ENCODE data around the gene GMDS. TPM values are rescaled to one million over a fixed set of nuclear protein-coding genes. Genes with fewer than 3 reads are reported as not detected.
A peak's percentile ranks its signal among the peaks of the same experiment; 100 is the strongest.

The GMDS gene
- total RNA-seq, 1 donor from 2014 or later: 27.0 TPM

DNA sequence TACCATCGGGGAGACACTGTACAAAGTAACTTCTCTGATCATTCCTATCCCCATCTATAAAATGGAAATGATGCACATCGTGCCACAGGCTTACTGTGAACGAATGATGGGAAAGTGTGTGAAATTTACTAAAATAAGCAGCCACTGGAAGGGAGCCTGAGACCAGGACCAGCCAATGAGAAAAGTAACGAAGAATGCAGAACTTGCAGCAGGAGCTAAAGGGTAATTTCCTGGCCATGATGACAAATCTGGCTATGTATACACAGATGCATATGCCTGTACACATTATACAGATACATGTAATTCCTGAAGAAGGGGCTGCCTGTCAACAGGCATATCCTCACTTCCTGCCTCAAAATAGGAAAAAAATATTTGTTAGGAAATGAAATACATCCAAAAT lies 47.4 kb downstream of the GMDS start:
- TF ChIP-seq, protein P1, sequence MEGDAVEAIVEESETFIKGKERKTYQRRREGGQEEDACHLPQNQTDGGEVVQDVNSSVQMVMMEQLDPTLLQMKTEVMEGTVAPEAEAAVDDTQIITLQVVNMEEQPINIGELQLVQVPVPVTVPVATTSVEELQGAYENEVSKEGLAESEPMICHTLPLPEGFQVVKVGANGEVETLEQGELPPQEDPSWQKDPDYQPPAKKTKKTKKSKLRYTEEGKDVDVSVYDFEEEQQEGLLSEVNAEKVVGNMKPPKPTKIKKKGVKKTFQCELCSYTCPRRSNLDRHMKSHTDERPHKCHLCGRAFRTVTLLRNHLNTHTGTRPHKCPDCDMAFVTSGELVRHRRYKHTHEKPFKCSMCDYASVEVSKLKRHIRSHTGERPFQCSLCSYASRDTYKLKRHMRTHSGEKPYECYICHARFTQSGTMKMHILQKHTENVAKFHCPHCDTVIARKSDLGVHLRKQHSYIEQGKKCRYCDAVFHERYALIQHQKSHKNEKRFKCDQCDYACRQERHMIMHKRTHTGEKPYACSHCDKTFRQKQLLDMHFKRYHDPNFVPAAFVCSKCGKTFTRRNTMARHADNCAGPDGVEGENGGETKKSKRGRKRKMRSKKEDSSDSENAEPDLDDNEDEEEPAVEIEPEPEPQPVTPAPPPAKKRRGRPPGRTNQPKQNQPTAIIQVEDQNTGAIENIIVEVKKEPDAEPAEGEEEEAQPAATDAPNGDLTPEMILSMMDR (IDR thresholded peaks at IDR 0.05; ENCODE audit: insufficient read depth, low read length, poor library complexity, severe bottlenecking): no peak
- H3K27me3 ChIP-seq (ENCODE audit: control insufficient read depth, insufficient read depth, low read length): no peaks in the 10 kb centered on the region
- DNase-seq (ENCODE audit: low read depth): no peak
- no peaks in the 10 kb centered on the region for H3K36me3 ChIP-seq (ENCODE audit: control insufficient read depth, insufficient read depth, low read length)
- H3K4me3 ChIP-seq (ENCODE audit: low read depth, low read length): no peak overlapping the region

DNA sequence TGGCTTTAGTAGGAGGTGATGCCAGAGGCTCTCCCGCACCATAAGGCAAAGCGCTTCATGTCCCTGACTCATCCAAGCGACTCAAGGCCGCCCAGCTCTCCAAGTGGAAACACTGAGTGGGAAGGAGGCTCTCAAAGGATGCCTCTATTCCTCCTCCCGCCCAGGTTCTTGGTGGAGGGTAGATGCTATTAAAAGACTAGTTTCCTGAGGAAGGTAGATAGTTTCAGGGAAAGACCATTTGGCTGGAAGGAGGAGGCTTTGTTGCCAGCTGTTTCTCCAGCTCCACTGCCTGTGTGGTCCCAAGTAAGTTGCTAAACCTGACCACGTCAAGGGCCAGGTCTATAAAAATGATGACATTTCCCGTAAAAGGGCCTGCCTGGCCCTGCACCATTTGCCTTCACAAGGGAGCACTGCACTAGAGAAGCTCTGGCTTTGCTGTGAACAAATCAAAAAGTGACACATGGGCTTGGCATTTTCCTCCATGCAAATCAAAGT lies 48.2 kb downstream of the GMDS start:
- no peak for DNase-seq (ENCODE audit: low read depth)
- Histone ChIP-seq H3K27me3 (ENCODE audit: control insufficient read depth, insufficient read depth, low read length) (no peaks in the 10 kb centered on the region), H3K36me3 (ENCODE audit: control insufficient read depth, insufficient read depth, low read length) (no peaks in the 10 kb centered on the region), H3K4me3 (ENCODE audit: low read depth, low read length) (no peak overlapping the region)
- TF ChIP-seq, protein P1 (IDR thresholded peaks at IDR 0.05; ENCODE audit: insufficient read depth, low read length, poor library complexity, severe bottlenecking): no peak

DNA sequence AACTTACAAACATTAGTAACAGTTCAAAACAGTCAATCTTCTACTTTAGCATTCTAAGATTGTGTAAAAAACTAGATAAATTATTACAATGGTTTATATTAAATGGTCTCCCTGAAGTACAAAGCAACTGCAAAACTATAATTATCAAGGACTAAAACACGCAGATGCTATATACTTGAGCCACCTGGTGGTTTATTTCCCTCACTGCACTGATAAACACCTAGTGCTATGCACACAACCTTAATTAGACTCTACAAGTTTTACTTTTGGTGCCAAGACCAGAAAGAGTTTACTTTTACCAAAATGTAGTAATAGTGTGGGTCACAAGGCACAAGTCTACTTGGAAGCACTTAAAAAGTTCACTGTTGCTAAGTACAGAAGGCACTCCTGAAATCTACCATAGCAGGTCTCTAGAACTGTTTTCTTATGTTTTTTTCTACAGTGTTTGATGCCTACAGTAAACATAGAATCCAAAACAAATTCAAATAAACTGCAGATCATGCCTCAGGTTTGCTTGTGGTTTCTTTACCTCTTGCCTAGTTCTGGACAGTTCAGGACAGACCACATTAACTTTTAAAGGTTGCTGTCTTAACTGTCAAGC lies 49.2 kb downstream of the GMDS start:
- no peak overlapping the region for H3K4me3 ChIP-seq (ENCODE audit: low read depth, low read length)
- no peak for DNase-seq (ENCODE audit: low read depth)
- TF ChIP-seq, protein P1 (IDR thresholded peaks at IDR 0.05; ENCODE audit: insufficient read depth, low read length, poor library complexity, severe bottlenecking): peak; percentile 70
- H3K36me3 ChIP-seq (ENCODE audit: control insufficient read depth, insufficient read depth, low read length): no peaks in the 10 kb centered on the region
- H3K27me3 ChIP-seq (ENCODE audit: control insufficient read depth, insufficient read depth, low read length): no peaks in the 10 kb centered on the region

DNA sequence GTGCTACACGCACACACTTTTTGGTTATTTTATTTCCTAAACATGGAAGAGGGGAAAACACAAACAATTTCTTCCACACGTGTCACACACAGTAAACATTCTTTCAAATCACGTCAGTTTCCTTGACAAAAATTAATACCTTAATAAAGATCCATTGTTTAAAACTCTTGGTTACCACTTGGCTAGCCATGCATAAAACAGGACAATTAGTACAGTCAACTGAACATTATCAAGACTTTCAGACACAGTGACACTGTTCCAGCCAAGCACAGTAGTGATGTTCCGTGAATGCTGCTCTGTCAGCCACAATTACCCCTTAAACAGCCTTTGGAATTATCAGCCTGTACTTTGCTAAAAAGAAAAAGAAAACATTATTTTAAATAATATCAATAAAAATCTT lies 50.8 kb downstream of the GMDS start:
- TF ChIP-seq, protein P1 (IDR thresholded peaks at IDR 0.05; ENCODE audit: insufficient read depth, low read length, poor library complexity, severe bottlenecking): no peak
- H3K4me3 ChIP-seq (ENCODE audit: low read depth, low read length): no peak overlapping the region
- no peaks in the 10 kb centered on the region for H3K36me3 ChIP-seq (ENCODE audit: control insufficient read depth, insufficient read depth, low read length)
- DNase-seq (ENCODE audit: low read depth): no peak
- no peaks in the 10 kb centered on the region for H3K27me3 ChIP-seq (ENCODE audit: control insufficient read depth, insufficient read depth, low read length)

DNA sequence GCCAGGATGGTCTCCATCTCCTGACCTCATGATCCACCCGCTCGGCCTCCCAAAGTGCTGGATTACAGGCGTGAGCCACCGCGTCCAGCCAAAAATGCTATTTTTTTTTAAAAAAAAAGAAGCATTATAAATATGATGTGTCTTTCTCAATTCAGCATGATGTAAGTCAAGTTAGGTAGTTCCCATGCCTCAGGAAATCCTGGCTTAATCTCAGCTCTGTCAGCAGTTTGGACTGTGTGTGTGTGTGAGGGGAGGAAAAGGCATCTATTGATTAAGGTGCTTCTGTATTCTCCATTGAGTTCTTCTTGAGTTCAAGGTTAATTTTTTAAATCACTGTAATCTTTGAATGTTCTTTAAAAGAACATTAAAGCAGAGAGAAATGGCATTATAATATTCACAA lies 51.5 kb downstream of the GMDS start:
- H3K36me3 ChIP-seq (ENCODE audit: control insufficient read depth, insufficient read depth, low read length): no peaks in the 10 kb centered on the region
- DNase-seq (ENCODE audit: low read depth): no peak
- no peaks in the 10 kb centered on the region for H3K27me3 ChIP-seq (ENCODE audit: control insufficient read depth, insufficient read depth, low read length)
- no peak overlapping the region for H3K4me3 ChIP-seq (ENCODE audit: low read depth, low read length)
- TF ChIP-seq, protein P1 (IDR thresholded peaks at IDR 0.05; ENCODE audit: insufficient read depth, low read length, poor library complexity, severe bottlenecking): no peak

DNA sequence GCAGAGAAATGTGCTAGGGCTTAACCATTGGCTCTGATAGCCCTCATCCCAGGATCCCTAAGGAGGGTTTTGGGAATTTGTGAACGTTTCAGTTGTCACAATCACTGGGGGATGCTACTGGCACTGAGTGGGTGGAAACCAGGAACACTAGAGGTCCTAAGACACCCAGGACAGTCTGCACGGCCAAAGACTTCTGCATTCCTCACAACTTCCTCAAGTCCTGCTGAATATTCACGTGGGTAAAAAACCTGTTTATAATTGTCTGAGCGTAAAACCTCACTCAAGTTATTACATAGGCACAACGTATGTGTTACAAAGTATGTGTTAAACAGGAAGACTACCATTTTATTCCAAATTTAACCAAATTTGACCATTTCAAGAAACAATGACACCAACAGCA lies 52.4 kb downstream of the GMDS start:
- H3K27me3 ChIP-seq (ENCODE audit: control insufficient read depth, insufficient read depth, low read length): no peaks in the 10 kb centered on the region
- TF ChIP-seq, protein P1 (IDR thresholded peaks at IDR 0.05; ENCODE audit: insufficient read depth, low read length, poor library complexity, severe bottlenecking): no peak
- DNase-seq (ENCODE audit: low read depth): no peak
- H3K36me3 ChIP-seq (ENCODE audit: control insufficient read depth, insufficient read depth, low read length): no peaks in the 10 kb centered on the region
- no peak overlapping the region for H3K4me3 ChIP-seq (ENCODE audit: low read depth, low read length)

Measured in kidney epithelial cell (primary cell).